Upper lobe of right lung (tissue), 1 donor: Measurements from ENCODE around the gene CLVS2. TPM values are rescaled to one million over a fixed set of nuclear protein-coding genes. Genes with fewer than 3 reads are reported as not detected.

Experiments
- ATAC-seq: fragments of 200-7000 bp; cut with Tn5 transposase; one replicate; pipeline ENCODE4 v1.9.1; 2020; ENCODE audit warnings: mild to moderate bottlenecking, moderate library complexity
- DNase-seq: peaks from one replicate; pipeline ENCODE4 v3.0.0-alpha.2; 2020
- H3K27ac ChIP-seq: fragments of 200-600 bp; one replicate; pipeline ENCODE4 v1.8.0; 2022
- H3K27me3 ChIP-seq: fragments of 200-600 bp; one replicate; pipeline ENCODE4 v1.8.0; 2022; ENCODE audit warnings: mild to moderate bottlenecking
- H3K36me3 ChIP-seq: fragments of 200-600 bp; one replicate; pipeline ENCODE4 v1.8.0; 2022
- H3K4me1 ChIP-seq: fragments of 200-600 bp; one replicate; pipeline ENCODE4 v1.8.0; 2022
- H3K4me3 ChIP-seq: fragments of 200-600 bp; one replicate; pipeline ENCODE4 v1.8.0; 2022; ENCODE audit warnings: mild to moderate bottlenecking
- H3K9me3 ChIP-seq: fragments of 200-600 bp; one replicate; pipeline ENCODE4 v1.8.0; 2022
- CTCF ChIP-seq: fragments of 200-600 bp; IDR thresholded peaks from one replicate; pipeline ENCODE4 v1.8.0; 2022; ENCODE audit warnings: antibody characterized with exemption
- intact Hi-C: fragments of 100-400 bp; cut with DNase I; formaldehyde crosslinking; loops from one replicate; pipeline ENCODE4 v1.11.0; 2022
- total RNA-seq: library from RNA; stranded (reverse); fragmentation: NEBNext Ultra II Directional; extraction: Animal tissue kit (Norgen Biotek cat#: 25700); gene quantifications from one replicate; pipeline ENCODE4 v1.2.1, GENCODE V29; 2021
- donor health status: DM: no; HTN: yes; CAD: no; lungs with severe emphysema.

The CLVS2 gene
- total RNA-seq, 1 donor from 2014 or later = not detected

- Histone ChIP-seq H3K36me3 (no peaks in the 10 kb centered on the region), H3K4me3 (no peak overlapping the region), H3K27ac (no peak overlapping the region), H3K27me3 (no peaks in the 10 kb centered on the region), H3K9me3 (no peaks in the 10 kb centered on the region), H3K4me1 (no peaks in the 10 kb centered on the region)
- ATAC-seq (no peak), DNase-seq (no peak)
- TF ChIP-seq CTCF = no peak
- intact Hi-C loops = no loop called here
Measured at GRCh38 chr6:123074616-123075015, 78.6 kb downstream of the CLVS2 start.

- no peaks in the 10 kb centered on the region for H3K36me3 ChIP-seq
- H3K4me1 ChIP-seq = no peaks in the 10 kb centered on the region
- TF ChIP-seq CTCF = no peak
- ATAC-seq (no peak), DNase-seq (no peak)
- H3K27ac ChIP-seq = no peak overlapping the region
- no peak overlapping the region for H3K4me3 ChIP-seq
- intact Hi-C loops = no loop called here
- no peaks in the 10 kb centered on the region for H3K27me3 ChIP-seq
- no peaks in the 10 kb centered on the region for H3K9me3 ChIP-seq
Measured at GRCh38 chr6:123085403-123085802, 89.4 kb downstream of the CLVS2 start.

- Histone ChIP-seq H3K4me3 (no peak overlapping the region), H3K27ac (no peak overlapping the region), H3K27me3 (no peaks in the 10 kb centered on the region), H3K4me1 (no peaks in the 10 kb centered on the region), H3K9me3 (no peaks in the 10 kb centered on the region), H3K36me3 (no peaks in the 10 kb centered on the region)
- intact Hi-C loops = no loop called here
- no peak for TF ChIP-seq CTCF
- no peak for DNase-seq
- no peak for ATAC-seq
Measured at GRCh38 chr6:123089226-123089625, 93.2 kb downstream of the CLVS2 start.

GRCh38 chr6:123091091-123091895, 95.3 kb downstream of the CLVS2 start:
- no peaks in the 10 kb centered on the region for H3K27me3 ChIP-seq
- DNase-seq (no peak), ATAC-seq (no peak)
- H3K4me1 ChIP-seq = no peaks in the 10 kb centered on the region
- intact Hi-C loops = no loop called here
- no peaks in the 10 kb centered on the region for H3K9me3 ChIP-seq
- no peaks in the 10 kb centered on the region for H3K36me3 ChIP-seq
- no peak overlapping the region for H3K4me3 ChIP-seq
- TF ChIP-seq CTCF = no peak
- no peak overlapping the region for H3K27ac ChIP-seq

GRCh38 chr6:123091896-123092271, 95.8 kb downstream of the CLVS2 start:
- no peak for TF ChIP-seq CTCF
- Histone ChIP-seq H3K36me3 (no peaks in the 10 kb centered on the region), H3K4me3 (no peak overlapping the region), H3K27me3 (no peaks in the 10 kb centered on the region), H3K9me3 (no peaks in the 10 kb centered on the region), H3K4me1 (no peaks in the 10 kb centered on the region), H3K27ac (no peak overlapping the region)
- no peak for DNase-seq
- intact Hi-C loops = no loop called here
- ATAC-seq = no peak

GRCh38 chr6:123094795-123095194, 98.8 kb downstream of the CLVS2 start:
- no peaks in the 10 kb centered on the region for H3K27me3 ChIP-seq
- H3K9me3 ChIP-seq = no peaks in the 10 kb centered on the region
- TF ChIP-seq CTCF = no peak
- H3K4me3 ChIP-seq = no peak overlapping the region
- H3K4me1 ChIP-seq = no peaks in the 10 kb centered on the region
- no peaks in the 10 kb centered on the region for H3K36me3 ChIP-seq
- intact Hi-C loops = no loop called here
- DNase-seq (no peak), ATAC-seq (no peak)
- no peak overlapping the region for H3K27ac ChIP-seq
